ENCODE measurements around the gene ITLN1.
"Not testable (repeated sequence)": the region's sequence is repeated elsewhere in the genome, so short reads cannot be mapped to it uniquely, and the experiment has no call there.

Gene ITLN1

DNA sequence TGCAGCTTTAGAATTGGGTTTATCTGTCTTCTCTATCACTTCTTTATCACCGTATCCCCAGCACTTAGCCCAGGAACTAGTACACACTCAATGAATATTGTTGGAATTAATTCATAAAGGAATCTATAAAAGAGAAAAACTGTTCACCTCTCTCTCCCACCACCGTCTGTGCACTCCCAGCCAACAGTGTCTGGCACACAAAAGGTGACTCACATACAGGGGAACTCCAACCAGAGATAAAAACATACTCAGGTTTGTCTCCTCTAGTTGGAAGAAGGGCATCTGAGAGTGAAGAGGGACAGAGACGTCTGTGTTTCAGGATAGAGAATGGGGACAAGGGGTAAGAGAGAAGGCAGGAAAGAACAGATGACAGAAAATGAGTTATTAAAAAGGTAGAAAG is 10.0 kb downstream of the ITLN1 start:
- no peak overlapping the region for H3K4me3 ChIP-seq (ENCODE audit: low read depth in 1 of 2, low read length in 2 of 2)
- no peak overlapping the region for H3K4me2 ChIP-seq (ENCODE audit: insufficient read depth, low read length)
- no peaks in the 10 kb centered on the region for H4K20me1 ChIP-seq (ENCODE audit: insufficient read depth, low read length)
- ATAC-seq (ENCODE audit: insufficient read depth, low read depth) (no peak), DNase-seq (no peak)
- H3K9me3 ChIP-seq (ENCODE audit: insufficient read depth, low read length, severe bottlenecking), result no peaks in the 10 kb centered on the region
- no peak overlapping the region for H2AFZ ChIP-seq (ENCODE audit: low read depth, low read length)
- no peak overlapping the region for H3K9ac ChIP-seq (ENCODE audit: low read depth, low read length)
- H3K79me2 ChIP-seq (ENCODE audit: insufficient read depth, low read length), result no peaks in the 10 kb centered on the region
- H3K4me1 ChIP-seq (ENCODE audit: insufficient read depth, low read length), result no peaks in the 10 kb centered on the region
- H3K36me3 ChIP-seq (ENCODE audit: insufficient read depth, low read length), result no peaks in the 10 kb centered on the region
- TF ChIP-seq CTCF (IDR thresholded peaks at IDR 0.05; ENCODE audit: borderline replicate concordance, extremely low read depth, low read length, poor library complexity, severe bottlenecking) (no peak), EZH2 (IDR thresholded peaks at IDR 0.05; ENCODE audit: borderline replicate concordance, low read depth, low read length, severe bottlenecking) (no peak)
- H3K27ac ChIP-seq (ENCODE audit: low read length), result no peak overlapping the region
- H3K27me3 ChIP-seq (ENCODE audit: insufficient read depth, low read length, poor library complexity), result no peaks in the 10 kb centered on the region

DNA sequence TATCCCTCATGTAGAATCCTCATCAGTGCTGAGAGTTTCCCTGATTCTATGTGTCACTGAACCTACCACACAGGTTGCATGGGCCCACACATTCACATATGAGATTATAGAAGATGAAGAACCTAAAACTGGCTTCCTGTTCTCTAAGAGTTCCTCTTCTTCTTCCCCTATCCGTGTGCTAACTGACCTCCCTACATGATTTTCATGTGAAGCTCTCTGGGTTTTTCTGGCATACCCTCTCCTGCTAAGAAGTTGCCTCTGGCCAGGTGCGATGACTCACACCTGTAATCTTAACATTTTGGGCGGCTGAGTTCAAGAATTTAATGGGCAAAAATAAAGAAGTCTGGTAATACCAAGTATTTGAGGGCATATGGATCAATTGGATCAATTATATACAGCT is 16.8 kb downstream of the ITLN1 start:
- no peak for DNase-seq
- no peak overlapping the region for H2AFZ ChIP-seq (ENCODE audit: low read depth, low read length)

GRCh38 chr1:160867651-160868050 is 17.3 kb downstream of the ITLN1 start:
- not testable (repeated sequence) for H3K27me3 ChIP-seq (ENCODE audit: insufficient read depth, low read length, poor library complexity); H3K4me2 ChIP-seq (ENCODE audit: insufficient read depth, low read length); ATAC-seq (ENCODE audit: insufficient read depth, low read depth); H3K27ac ChIP-seq (ENCODE audit: low read length); H3K9me3 ChIP-seq (ENCODE audit: insufficient read depth, low read length, severe bottlenecking); DNase-seq; H2AFZ ChIP-seq (ENCODE audit: low read depth, low read length); H3K36me3 ChIP-seq (ENCODE audit: insufficient read depth, low read length); H3K79me2 ChIP-seq (ENCODE audit: insufficient read depth, low read length); H3K4me1 ChIP-seq (ENCODE audit: insufficient read depth, low read length); H3K4me3 ChIP-seq (ENCODE audit: low read depth in 1 of 2, low read length in 2 of 2); H3K9ac ChIP-seq (ENCODE audit: low read depth, low read length); H4K20me1 ChIP-seq (ENCODE audit: insufficient read depth, low read length)

More for the DNA sequence above, 16.8 kb downstream of the ITLN1 start:
- H3K4me3 ChIP-seq (ENCODE audit: low read depth in 1 of 2, low read length in 2 of 2), result no peak overlapping the region
- H3K27me3 ChIP-seq (ENCODE audit: insufficient read depth, low read length, poor library complexity), result no peaks in the 10 kb centered on the region
- H4K20me1 ChIP-seq (ENCODE audit: insufficient read depth, low read length), result no peaks in the 10 kb centered on the region
- H3K4me2 ChIP-seq (ENCODE audit: insufficient read depth, low read length), result no peak overlapping the region
- H3K9ac ChIP-seq (ENCODE audit: low read depth, low read length), result no peak overlapping the region
- TF ChIP-seq CTCF (IDR thresholded peaks at IDR 0.05; ENCODE audit: borderline replicate concordance, extremely low read depth, low read length, poor library complexity, severe bottlenecking) (no peak), EZH2 (IDR thresholded peaks at IDR 0.05; ENCODE audit: borderline replicate concordance, low read depth, low read length, severe bottlenecking) (no peak)
- H3K4me1 ChIP-seq (ENCODE audit: insufficient read depth, low read length), result no peaks in the 10 kb centered on the region
- no peak for ATAC-seq (ENCODE audit: insufficient read depth, low read depth)
- H3K36me3 ChIP-seq (ENCODE audit: insufficient read depth, low read length), result no peaks in the 10 kb centered on the region
- no peaks in the 10 kb centered on the region for H3K79me2 ChIP-seq (ENCODE audit: insufficient read depth, low read length)
- H3K27ac ChIP-seq (ENCODE audit: low read length), result no peak overlapping the region
- H3K9me3 ChIP-seq (ENCODE audit: insufficient read depth, low read length, severe bottlenecking), result no peaks in the 10 kb centered on the region

DNA sequence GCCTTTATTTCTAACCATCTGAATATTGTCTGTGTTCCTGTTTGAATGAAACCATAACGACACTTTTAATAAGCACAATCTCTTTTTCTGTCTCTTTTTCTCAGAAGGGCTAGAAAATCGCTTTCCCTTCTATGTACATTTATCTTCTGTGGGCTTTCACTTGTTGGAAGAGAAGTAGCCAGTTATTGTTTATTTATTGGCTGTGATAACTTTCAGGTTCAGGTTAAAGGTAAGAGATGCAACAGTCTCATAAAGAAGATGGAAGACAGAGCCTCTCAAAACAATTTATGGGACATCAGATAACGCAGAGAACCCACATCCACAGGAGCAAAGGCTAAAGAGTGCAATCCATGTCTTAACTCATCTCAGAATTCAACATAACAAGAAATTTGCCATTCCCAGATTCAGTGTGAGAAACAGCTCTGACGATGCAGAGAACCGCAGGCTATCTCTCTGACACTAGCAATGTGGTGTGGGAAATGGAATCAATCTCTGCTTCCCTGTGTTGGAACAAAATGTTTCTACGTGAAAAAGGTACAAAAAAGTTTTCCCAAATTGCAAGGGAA is 18.2 kb downstream of the ITLN1 start:
- H3K4me3 ChIP-seq (ENCODE audit: low read depth in 1 of 2, low read length in 2 of 2), result no peak overlapping the region
- no peaks in the 10 kb centered on the region for H3K27me3 ChIP-seq (ENCODE audit: insufficient read depth, low read length, poor library complexity)
- no peaks in the 10 kb centered on the region for H4K20me1 ChIP-seq (ENCODE audit: insufficient read depth, low read length)
- no peak overlapping the region for H3K9ac ChIP-seq (ENCODE audit: low read depth, low read length)
- no peak overlapping the region for H3K27ac ChIP-seq (ENCODE audit: low read length)
- H3K4me2 ChIP-seq (ENCODE audit: insufficient read depth, low read length), result no peak overlapping the region
- ATAC-seq (ENCODE audit: insufficient read depth, low read depth), result no peak
- TF ChIP-seq CTCF (IDR thresholded peaks at IDR 0.05; ENCODE audit: borderline replicate concordance, extremely low read depth, low read length, poor library complexity, severe bottlenecking), result no peak
- no peak for TF ChIP-seq EZH2 (IDR thresholded peaks at IDR 0.05; ENCODE audit: borderline replicate concordance, low read depth, low read length, severe bottlenecking)
- H3K79me2 ChIP-seq (ENCODE audit: insufficient read depth, low read length), result no peaks in the 10 kb centered on the region
- no peaks in the 10 kb centered on the region for H3K9me3 ChIP-seq (ENCODE audit: insufficient read depth, low read length, severe bottlenecking)
- H3K4me1 ChIP-seq (ENCODE audit: insufficient read depth, low read length), result no peaks in the 10 kb centered on the region
- DNase-seq, result no peak
- H3K36me3 ChIP-seq (ENCODE audit: insufficient read depth, low read length), result no peaks in the 10 kb centered on the region
- H2AFZ ChIP-seq (ENCODE audit: low read depth, low read length), result no peak overlapping the region
